Spleen (tissue), 11 donors: ENCODE data around the gene ATP12A. TPM values are rescaled to one million over a fixed set of nuclear protein-coding genes. Genes with fewer than 3 reads are reported as not detected.

Source experiments
- DNase-seq: peaks from one replicate; pipeline ENCODE4 v3.0.0-alpha.2; 2020
- H3K27ac ChIP-seq, 8 donors: fragments of 200-600 bp; sonication (generic) in 7 of 8; 1 replicate in 4 of 8; 2 replicates in 4 of 8; pipeline versions ENCODE4 v1.5.0 to v1.8.0; 2016 to 2021; ENCODE audit warnings: inconsistent platforms in 4 of 8, mild to moderate bottlenecking in 4 of 8, moderate library complexity in 1 of 8
- H3K27me3 ChIP-seq, 7 donors: fragments of 200-600 bp; sonication (generic) in 6 of 7; replicated peaks in 1 of 7; 1 replicate in 4 of 7; 2 replicates in 3 of 7; pipeline versions ENCODE4 v1.5.0 to v1.8.0; 2016 to 2021; ENCODE audit warnings: inconsistent platforms in 3 of 7, mild to moderate bottlenecking in 1 of 7
- H3K36me3 ChIP-seq, 6 donors: fragments of 200-600 bp; sonication (generic) in 5 of 6; 1 replicate in 4 of 6; 2 replicates in 2 of 6; pipeline versions ENCODE4 v1.5.0 to v1.8.0; 2016 to 2021; ENCODE audit warnings: inconsistent platforms in 2 of 6
- H3K4me1 ChIP-seq, 6 donors: fragments of 200-600 bp; sonication (generic) in 5 of 6; 1 replicate in 3 of 6; 2 replicates in 3 of 6; pipeline versions ENCODE4 v1.5.0 to v1.8.0; 2016 to 2021; ENCODE audit warnings: inconsistent platforms in 3 of 6
- H3K4me3 ChIP-seq, 8 donors: fragments of 200-600 bp; sonication (generic) in 7 of 8; 1 replicate in 4 of 8; 2 replicates in 4 of 8; pipeline versions ENCODE4 v1.5.0 to v1.8.0; 2016 to 2021; ENCODE audit warnings: inconsistent platforms in 4 of 8, mild to moderate bottlenecking in 4 of 8, moderate library complexity in 2 of 8
- H3K9me3 ChIP-seq, 8 donors: fragments of 200-600 bp; sonication (generic) in 7 of 8; 1 replicate in 4 of 8; 2 replicates in 4 of 8; pipeline versions ENCODE4 v1.5.0 to v1.8.0; 2016 to 2021; ENCODE audit warnings: inconsistent platforms in 4 of 8
- CTCF ChIP-seq, 11 experiments: fragments of 200-600 bp in 7 of 11; fragments of 450-650 bp in 4 of 11; sonication (generic) in 4 of 11; IDR thresholded peaks in 8 of 11; conservative IDR thresholded peaks in 3 of 11; 1 replicate in 7 of 11; 2 replicates in 4 of 11; pipeline versions ENCODE4 v1.4.0 to v1.8.0; 2016 to 2021; ENCODE audit warnings: antibody characterized with exemption in 11 of 11, inconsistent platforms in 4 of 11, mild to moderate bottlenecking in 1 of 11
- POLR2A ChIP-seq, 3 donors: fragments of 450-650 bp; IDR thresholded peaks; one replicate each; pipeline ENCODE4 v1.5.1; 2017; ENCODE audit warnings: antibody characterized with exemption in 3 of 3, mild to moderate bottlenecking in 1 of 3
- POLR2AphosphoS5 ChIP-seq, 3 donors: sonication (generic); formaldehyde crosslinking; IDR thresholded peaks; one replicate each; pipeline ENCODE4 v1.5.1; 2017; ENCODE audit warnings: antibody characterized with exemption in 3 of 3
- WGBS, 5 donors: extraction: QIAGEN DNeasy Blood & Tissue Kit in 3 of 5; methylation state at CpG; one replicate each; pipeline versions ENCODE4 v1.1.5 to v1.1.7; 2013 to 2018; 5-methylcytosine and 5-hydroxymethylcytosine counted together
- intact Hi-C: fragments of 100-400 bp; cut with DNase I; formaldehyde crosslinking; loops from one replicate; pipeline ENCODE4 v1.15.0; 2023; ENCODE audit warnings: low total_unique reads
- polyA plus RNA-seq, 3 donors: library from polyadenylated mRNA; stranded (reverse); fragments of 200-250 nt; gene quantifications; one replicate each; pipeline ENCODE4 v1.2.1, GENCODE V29; 2013
- small RNA-seq, 4 donors: library from RNA; depleted of rRNA; stranded (forward); fragments of <200 nt; gene quantifications; one replicate each; pipeline ENCODE3, GENCODE V24; 2016
- total RNA-seq, 7 donors: library from RNA; depleted of rRNA in 3 of 7; stranded (reverse); fragments of >200 nt in 3 of 7; fragmentation: NEBNext Ultra II Directional in 4 of 7; extraction: Animal tissue kit (Norgen Biotek cat#: 25700) in 4 of 7; gene quantifications; one replicate each; pipeline versions ENCODE4 v1.1.0 to v1.2.1, GENCODE V29; 2016 to 2021
- donor health status: healthy with polysubstance abuse.
- donor health status: DM: no; HTN: no; CAD: no; lungs with moderate emphysema.
- donor health status: DM: no; HTN: no; CAD: no.
- donor health status: Bipolar disorder and iron deficiency.
- donor health status: healthy.
- donor health status: DM: no; HTN: no; CAD: no.
- donor health status: DM: yes; HTN: yes; CAD: no.

ATP12A gene
- total and polyA plus RNA-seq, 10 donors = not detected

- Histone ChIP-seq H3K4me3 (peak overlapping the region in 7 of 8 donors; percentile 31 to 69 (median 38)), H3K36me3 (no peaks in the 10 kb centered on the region), H3K4me1 (peaks cover 3 to 32% (median 26%) of the 10 kb centered on the region in 6 donors), H3K27ac (no peak overlapping the region), H3K9me3 (no peaks in the 10 kb centered on the region), H3K27me3 (peaks cover 0 to 85% (median 32%) of the 10 kb centered on the region in 7 donors)
- no peak for DNase-seq
- 0 to 2% (median 1%) methylated on average over 28 to 61 of the region's 61 CpGs for WGBS, 5 donors
- intact Hi-C loops = no loop called here
- no peak for TF ChIP-seq POLR2A (IDR thresholded peaks at IDR 0.05)
- no peak for TF ChIP-seq CTCF (IDR thresholded peaks at IDR 0.05 in 8 of 11, conservative IDR thresholded peaks at IDR 0.05 in 3 of 11)
- TF ChIP-seq POLR2AphosphoS5 (IDR thresholded peaks at IDR 0.05) = no peak
Observed at GRCh38 chr13:24747248-24748060, 67.2 kb downstream of the ATP12A start.

GRCh38 chr13:24748061-24748400, 67.8 kb downstream of the ATP12A start:
- Histone ChIP-seq H3K27ac (no peak overlapping the region), H3K9me3 (no peaks in the 10 kb centered on the region), H3K4me3 (peak overlapping the region in 7 of 8 donors; percentile 31 to 69 (median 38)), H3K27me3 (peaks cover 0 to 89% (median 32%) of the 10 kb centered on the region in 7 donors), H3K4me1 (peaks cover 3 to 32% (median 26%) of the 10 kb centered on the region in 6 donors), H3K36me3 (no peaks in the 10 kb centered on the region)
- intact Hi-C loops = no loop called here
- WGBS, 5 donors = 3 to 8% (median 5%) methylated on average over 9 to 10 of the region's 10 CpGs
- DNase-seq = no peak
- no peak for TF ChIP-seq CTCF (IDR thresholded peaks at IDR 0.05 in 8 of 11, conservative IDR thresholded peaks at IDR 0.05 in 3 of 11)
- no peak for TF ChIP-seq POLR2A (IDR thresholded peaks at IDR 0.05)
- no peak for TF ChIP-seq POLR2AphosphoS5 (IDR thresholded peaks at IDR 0.05)

- intact Hi-C loops = no loop called here
- no peak for DNase-seq
- no peak for TF ChIP-seq POLR2AphosphoS5 (IDR thresholded peaks at IDR 0.05)
- no peak for TF ChIP-seq CTCF (IDR thresholded peaks at IDR 0.05 in 8 of 11, conservative IDR thresholded peaks at IDR 0.05 in 3 of 11)
- no peak for TF ChIP-seq POLR2A (IDR thresholded peaks at IDR 0.05)
- H3K9me3 ChIP-seq = peaks cover 0 to 4% (median 0%) of the 10 kb centered on the region in 8 donors
- no peak overlapping the region for H3K27ac ChIP-seq
- no peak overlapping the region for H3K4me3 ChIP-seq
- H3K4me1 ChIP-seq = no peaks in the 10 kb centered on the region
- no peaks in the 10 kb centered on the region for H3K36me3 ChIP-seq
- H3K27me3 ChIP-seq = peaks cover 0 to 21% (median 0%) of the 10 kb centered on the region in 7 donors
Observed at GRCh38 chr13:24759197-24759596, 79.0 kb downstream of the ATP12A start.

Small RNAs within 50 kb of the gene (small RNA-seq; reads per million reads assigned to genes)
- 0 reads per million in 4 donors for gene RNY1P7

Other genes starting within 250 kb of the ATP12A start
- gene PARP4, start 167.6 kb upstream of the ATP12A start, total RNA-seq = 100 to 1,000 TPM in 1 of 7 donors, 10 to 100 TPM in 6; 47.7 to 107 (median 75.5) TPM
- 10 to 100 TPM; 10.8 to 15.7 (median 12.2) TPM for gene PARP4, start 167.6 kb upstream of the ATP12A start, polyA plus RNA-seq
- under 1 TPM in 2 of 7 donors, not detected in 5; 0.32 to 0.38 TPM for gene RNF17, start 83.8 kb downstream of the ATP12A start, total RNA-seq
- gene RNF17, start 83.8 kb downstream of the ATP12A start, polyA plus RNA-seq = under 1 TPM in 2 of 3 donors, not detected in 1; 0.02 to 0.15 TPM